GM12891 (cell line): ENCODE data around the gene SPAG8.

Source experiments
- POLR2A ChIP-seq: IDR thresholded peaks from 2 replicates; pipeline ENCODE4 v1.6.1; 2011; ENCODE audit warnings: low read depth, low read length, control low read depth
- POLR2AphosphoS5 ChIP-seq: IDR thresholded peaks from 2 replicates; pipeline ENCODE4 v1.6.1; 2011; ENCODE audit warnings: low read depth, low read length, control low read depth
- SPI1 ChIP-seq: IDR thresholded peaks from 2 replicates; pipeline ENCODE4 v1.6.1; 2011; ENCODE audit warnings: low read depth, low read length, control low read depth
- TAF1 ChIP-seq: IDR thresholded peaks from 2 replicates; pipeline ENCODE4 v1.6.1; 2011; ENCODE audit warnings: low read depth, low read length, control low read depth

DNA sequence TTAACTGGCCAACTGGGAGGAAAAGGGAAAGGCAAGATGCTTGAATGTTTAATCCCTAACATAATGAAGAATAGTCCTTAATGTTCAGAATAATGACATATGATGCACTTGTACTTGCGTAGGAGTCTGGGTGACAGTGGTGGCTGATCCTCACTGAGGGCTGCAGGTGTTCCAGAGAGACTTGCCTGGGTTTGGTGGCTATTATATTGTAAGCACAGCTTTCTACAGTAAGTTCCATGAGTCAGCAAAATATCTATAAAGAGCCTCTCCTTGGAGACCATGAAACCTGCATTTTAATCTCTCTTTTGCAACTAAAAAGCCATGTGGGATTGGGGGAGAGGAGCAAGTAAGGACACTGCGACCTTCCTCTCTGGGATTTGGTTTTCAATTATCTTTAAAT is 22.5 kb downstream of the SPAG8 start:
- no peak for TF ChIP-seq POLR2AphosphoS5
- no peak for TF ChIP-seq POLR2A
- no peak for TF ChIP-seq TAF1
- TF ChIP-seq SPI1: no peak
